ENCODE results near the gene FAM107B. TPM values are rescaled to one million over a fixed set of nuclear protein-coding genes. Genes with fewer than 3 reads are reported as not detected.

Gene FAM107B
- total and polyA plus RNA-seq, 12 donors = 16.0 to 81.7 (median 50.5) TPM

GRCh38 chr10:14498326-14498725 lies 276.4 kb downstream of the FAM107B start:
- Histone ChIP-seq H3K4me3 (no peak overlapping the region), H3K36me3 (replicated peaks in 1 of 2) (no peaks in the 10 kb centered on the region), H3K9me3 (replicated peaks in 1 of 3) (no peaks in the 10 kb centered on the region), H3K27ac (no peak overlapping the region), H3K4me1 (replicated peaks in 1 of 2) (no peaks in the 10 kb centered on the region), H3K27me3 (no peaks in the 10 kb centered on the region)
- intact Hi-C loops (cut with DNase I) = loop anchor here (5.0 to 10.0 kb wide), 2 partner anchors 329 to 336 kb away; partner anchors contain the start of genes CDNF (in 1 of the 2), HSPA14 (in 1 of the 2) and MSANTD7 (in 1 of the 2)
- DNase-seq = no peak
- TF ChIP-seq CTCF (IDR thresholded peaks at IDR 0.05) (no peak), POLR2A (IDR thresholded peaks at IDR 0.05) (no peak)
- WGBS, 4 donors = 81 to 84% (median 84%) methylated on average over 7 of the region's 7 CpGs

- H3K4me1 ChIP-seq (replicated peaks in 1 of 2) = no peaks in the 10 kb centered on the region
- no peak overlapping the region for H3K27ac ChIP-seq
- no peak overlapping the region for H3K4me3 ChIP-seq
- intact Hi-C loops (cut with DNase I) = loop anchor here in 1 of 2 donors (10.0 kb wide), 1 partner anchor 343 kb away; the partner anchor contains the start of genes CDNF, HSPA14 and MSANTD7
- no peaks in the 10 kb centered on the region for H3K9me3 ChIP-seq (replicated peaks in 1 of 3)
- DNase-seq = no peak
- no peaks in the 10 kb centered on the region for H3K36me3 ChIP-seq (replicated peaks in 1 of 2)
- WGBS, 4 donors = 64 to 96% (median 78%) methylated on average over 5 of the region's 5 CpGs
- no peak for TF ChIP-seq CTCF (IDR thresholded peaks at IDR 0.05)
- no peak for TF ChIP-seq POLR2A (IDR thresholded peaks at IDR 0.05)
- no peaks in the 10 kb centered on the region for H3K27me3 ChIP-seq
Observed at GRCh38 chr10:14491811-14492210, 282.9 kb downstream of the FAM107B start.

- H3K4me1 ChIP-seq (replicated peaks in 1 of 2) = no peaks in the 10 kb centered on the region
- intact Hi-C loops (cut with DNase I) = loop anchor here in 1 of 2 donors (10.0 kb wide), 1 partner anchor 345 kb away; the partner anchor contains the start of genes CDNF, HSPA14 and MSANTD7
- H3K27ac ChIP-seq = no peak overlapping the region
- no peak for DNase-seq
- H3K4me3 ChIP-seq = no peak overlapping the region
- H3K36me3 ChIP-seq (replicated peaks in 1 of 2) = no peaks in the 10 kb centered on the region
- TF ChIP-seq CTCF (IDR thresholded peaks at IDR 0.05) (no peak), POLR2A (IDR thresholded peaks at IDR 0.05) (no peak)
- WGBS, 4 donors = 65 to 90% (median 68%) methylated on average over 1 of the region's 1 CpG
- H3K9me3 ChIP-seq (replicated peaks in 1 of 3) = no peaks in the 10 kb centered on the region
- H3K27me3 ChIP-seq = no peaks in the 10 kb centered on the region
Observed at GRCh38 chr10:14489522-14490177, 285.0 kb downstream of the FAM107B start.

GRCh38 chr10:14487488-14487883 lies 287.2 kb downstream of the FAM107B start:
- H3K4me3 ChIP-seq = no peak overlapping the region
- intact Hi-C loops (cut with DNase I) = no loop called here
- DNase-seq = no peak
- TF ChIP-seq CTCF (IDR thresholded peaks at IDR 0.05) = no peak
- TF ChIP-seq POLR2A (IDR thresholded peaks at IDR 0.05) = no peak
- H3K4me1 ChIP-seq (replicated peaks in 1 of 2) = no peaks in the 10 kb centered on the region
- H3K27ac ChIP-seq = no peak overlapping the region
- 41 to 52% (median 45%) methylated on average over 6 of the region's 6 CpGs for WGBS, 4 donors
- no peaks in the 10 kb centered on the region for H3K27me3 ChIP-seq
- H3K9me3 ChIP-seq (replicated peaks in 1 of 3) = no peaks in the 10 kb centered on the region
- H3K36me3 ChIP-seq (replicated peaks in 1 of 2) = no peaks in the 10 kb centered on the region

Measured in adrenal gland (tissue), 12 donors.